D721Med (cell line): Measurements from ENCODE around the gene IL6.

Source experiments
- DNase-seq: peaks from one replicate; pipeline ENCODE4 v3.0.0; 2011; ENCODE audit warnings: low spot score; ENCODE audit not compliant: insufficient read length
- FAIRE-seq: peaks from 2 replicates; lab custom pipeline; 2011; peaks lifted over from hg19 to GRCh38; lab: Jason Lieb, UNC
- TF ChIP-seq, protein P1 (sequence below): IDR thresholded peaks from 2 replicates; pipeline ENCODE4 v1.5.1; 2012; ENCODE audit warnings: mild to moderate bottlenecking, control low read depth; ENCODE audit not compliant: insufficient read depth; ENCODE audit errors: missing control alignments

IL6 gene

DNA sequence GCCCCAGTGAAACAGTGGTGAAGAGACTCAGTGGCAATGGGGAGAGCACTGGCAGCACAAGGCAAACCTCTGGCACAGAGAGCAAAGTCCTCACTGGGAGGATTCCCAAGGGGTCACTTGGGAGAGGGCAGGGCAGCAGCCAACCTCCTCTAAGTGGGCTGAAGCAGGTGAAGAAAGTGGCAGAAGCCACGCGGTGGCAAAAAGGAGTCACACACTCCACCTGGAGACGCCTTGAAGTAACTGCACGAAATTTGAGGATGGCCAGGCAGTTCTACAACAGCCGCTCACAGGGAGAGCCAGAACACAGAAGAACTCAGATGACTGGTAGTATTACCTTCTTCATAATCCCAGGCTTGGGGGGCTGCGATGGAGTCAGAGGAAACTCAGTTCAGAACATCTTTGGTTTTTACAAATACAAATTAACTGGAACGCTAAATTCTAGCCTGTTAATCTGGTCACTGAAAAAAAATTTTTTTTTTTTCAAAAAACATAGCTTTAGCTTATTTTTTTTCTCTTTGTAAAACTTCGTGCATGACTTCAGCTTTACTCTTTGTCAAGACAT, 574 bp upstream of the IL6 start:
- TF ChIP-seq, protein P1, sequence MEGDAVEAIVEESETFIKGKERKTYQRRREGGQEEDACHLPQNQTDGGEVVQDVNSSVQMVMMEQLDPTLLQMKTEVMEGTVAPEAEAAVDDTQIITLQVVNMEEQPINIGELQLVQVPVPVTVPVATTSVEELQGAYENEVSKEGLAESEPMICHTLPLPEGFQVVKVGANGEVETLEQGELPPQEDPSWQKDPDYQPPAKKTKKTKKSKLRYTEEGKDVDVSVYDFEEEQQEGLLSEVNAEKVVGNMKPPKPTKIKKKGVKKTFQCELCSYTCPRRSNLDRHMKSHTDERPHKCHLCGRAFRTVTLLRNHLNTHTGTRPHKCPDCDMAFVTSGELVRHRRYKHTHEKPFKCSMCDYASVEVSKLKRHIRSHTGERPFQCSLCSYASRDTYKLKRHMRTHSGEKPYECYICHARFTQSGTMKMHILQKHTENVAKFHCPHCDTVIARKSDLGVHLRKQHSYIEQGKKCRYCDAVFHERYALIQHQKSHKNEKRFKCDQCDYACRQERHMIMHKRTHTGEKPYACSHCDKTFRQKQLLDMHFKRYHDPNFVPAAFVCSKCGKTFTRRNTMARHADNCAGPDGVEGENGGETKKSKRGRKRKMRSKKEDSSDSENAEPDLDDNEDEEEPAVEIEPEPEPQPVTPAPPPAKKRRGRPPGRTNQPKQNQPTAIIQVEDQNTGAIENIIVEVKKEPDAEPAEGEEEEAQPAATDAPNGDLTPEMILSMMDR: peak; percentile 38
- FAIRE-seq (no peak), DNase-seq (no peak)

- FAIRE-seq (no peak), DNase-seq (no peak)
- TF ChIP-seq, protein P1: no peak
These were observed 675 bp downstream of the IL6 start for GRCh38 chr7:22727714-22728035.

DNA sequence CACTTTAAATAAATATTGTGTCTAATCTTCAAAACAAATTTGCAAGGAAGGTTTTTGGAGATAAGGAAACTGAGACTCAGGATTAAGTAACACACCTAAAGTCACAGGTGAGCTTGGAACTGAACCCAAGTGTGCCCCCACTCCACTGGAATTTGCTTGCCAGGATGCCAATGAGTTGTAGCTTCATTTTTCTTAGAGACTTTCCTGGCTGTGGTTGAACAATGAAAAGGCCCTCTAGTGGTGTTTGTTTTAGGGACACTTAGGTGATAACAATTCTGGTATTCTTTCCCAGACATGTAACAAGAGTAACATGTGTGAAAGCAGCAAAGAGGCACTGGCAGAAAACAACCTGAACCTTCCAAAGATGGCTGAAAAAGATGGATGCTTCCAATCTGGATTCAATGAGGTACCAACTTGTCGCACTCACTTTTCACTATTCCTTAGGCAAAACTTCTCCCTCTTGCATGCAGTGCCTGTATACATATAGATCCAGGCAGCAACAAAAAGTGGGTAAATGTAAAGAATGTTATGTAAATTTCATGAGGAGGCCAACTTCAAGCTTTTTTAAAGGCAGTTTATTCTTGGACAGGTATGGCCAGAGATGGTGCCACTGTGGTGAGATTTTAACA, 1.5 kb downstream of the IL6 start:
- no peak for FAIRE-seq
- no peak for DNase-seq
- TF ChIP-seq, protein P1: peak; percentile 38

- TF ChIP-seq, protein P1: no peak
- FAIRE-seq: no peak
These were observed 2.3 kb downstream of the IL6 start for GRCh38 chr7:22729180-22729825.

GRCh38 chr7:22730066-22730710, 3.2 kb downstream of the IL6 start:
- DNase-seq (no peak), FAIRE-seq (no peak)
- TF ChIP-seq, protein P1: no peak

More at GRCh38 chr7:22729180-22729825, 2.3 kb downstream of the IL6 start:
- no peak for DNase-seq

DNA sequence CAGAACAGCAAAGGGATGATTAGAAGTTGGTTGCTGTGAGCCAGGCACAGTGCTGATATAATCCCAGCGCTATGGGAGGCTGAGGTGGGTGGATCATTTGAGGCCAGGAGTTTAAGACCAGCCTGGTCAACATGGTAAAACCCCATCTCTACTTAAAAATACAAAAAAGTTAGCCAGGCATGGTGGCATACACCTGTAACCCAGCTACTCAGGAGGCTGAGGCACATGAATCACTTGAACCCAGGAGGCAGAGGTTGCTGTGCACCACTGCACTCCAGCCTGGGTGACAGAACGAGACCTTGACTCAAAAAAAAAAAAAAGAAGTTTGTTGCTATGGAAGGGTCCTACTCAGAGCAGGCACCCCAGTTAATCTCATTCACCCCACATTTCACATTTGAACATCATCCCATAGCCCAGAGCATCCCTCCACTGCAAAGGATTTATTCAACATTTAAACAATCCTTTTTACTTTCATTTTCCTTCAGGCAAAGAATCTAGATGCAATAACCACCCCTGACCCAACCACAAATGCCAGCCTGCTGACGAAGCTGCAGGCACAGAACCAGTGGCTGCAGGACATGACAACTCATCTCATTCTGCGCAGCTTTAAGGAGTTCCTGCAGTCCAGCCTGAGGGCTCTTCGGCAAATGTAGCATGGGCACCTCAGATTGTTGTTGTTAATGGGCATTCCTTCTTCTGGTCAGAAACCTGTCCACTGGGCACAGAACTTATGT, 4.1 kb downstream of the IL6 start:
- FAIRE-seq (no peak), DNase-seq (no peak)
- TF ChIP-seq, protein P1: no peak
